Measurements from ENCODE around the gene GRAMD1B.

Gene GRAMD1B

GRCh38 chr11:123392844-123393243, 37.2 kb upstream of the GRAMD1B start:
- Histone ChIP-seq H3K27ac (ENCODE audit: low read depth, low read length) (no peak overlapping the region), H3K27me3 (ENCODE audit: control insufficient read depth, insufficient read depth, low read length) (0 out of 2 replicates have a peak, but pooled peaks cover 3% of the 10 kb centered on the region), H3K4me1 (ENCODE audit: control insufficient read depth, insufficient read depth, low read length) (no peaks in the 10 kb centered on the region), H3K9ac (ENCODE audit: low read depth, low read length) (no peak overlapping the region), H3K36me3 (ENCODE audit: control insufficient read depth, insufficient read depth, low read length) (no peaks in the 10 kb centered on the region), H3K9me3 (ENCODE audit: control insufficient read depth, insufficient read depth, low read length) (no peaks in the 10 kb centered on the region), H3K4me3 (ENCODE audit: low read depth, low read length) (no peak overlapping the region)

- H3K9me3 ChIP-seq (ENCODE audit: control insufficient read depth, insufficient read depth, low read length): no peaks in the 10 kb centered on the region
- no peak overlapping the region for H3K9ac ChIP-seq (ENCODE audit: low read depth, low read length)
- H3K27me3 ChIP-seq (ENCODE audit: control insufficient read depth, insufficient read depth, low read length): 0 out of 2 replicates have a peak, but pooled peaks cover 3% of the 10 kb centered on the region
- no peaks in the 10 kb centered on the region for H3K36me3 ChIP-seq (ENCODE audit: control insufficient read depth, insufficient read depth, low read length)
- no peaks in the 10 kb centered on the region for H3K4me1 ChIP-seq (ENCODE audit: control insufficient read depth, insufficient read depth, low read length)
- no peak overlapping the region for H3K4me3 ChIP-seq (ENCODE audit: low read depth, low read length)
- no peak overlapping the region for H3K27ac ChIP-seq (ENCODE audit: low read depth, low read length)
These were observed 36.6 kb upstream of the GRAMD1B start for GRCh38 chr11:123393312-123393927.

GRCh38 chr11:123404676-123405075, 25.4 kb upstream of the GRAMD1B start:
- H3K9me3 ChIP-seq (ENCODE audit: control insufficient read depth, insufficient read depth, low read length): no peaks in the 10 kb centered on the region
- H3K27me3 ChIP-seq (ENCODE audit: control insufficient read depth, insufficient read depth, low read length): peaks cover 34% of the 10 kb centered on the region
- H3K36me3 ChIP-seq (ENCODE audit: control insufficient read depth, insufficient read depth, low read length): no peaks in the 10 kb centered on the region
- peaks cover 31% of the 10 kb centered on the region for H3K4me1 ChIP-seq (ENCODE audit: control insufficient read depth, insufficient read depth, low read length)
- no peak overlapping the region for H3K27ac ChIP-seq (ENCODE audit: low read depth, low read length)
- H3K4me3 ChIP-seq (ENCODE audit: low read depth, low read length): no peak overlapping the region
- no peak overlapping the region for H3K9ac ChIP-seq (ENCODE audit: low read depth, low read length)

GRCh38 chr11:123405123-123405592, 24.9 kb upstream of the GRAMD1B start:
- H3K9ac ChIP-seq (ENCODE audit: low read depth, low read length): no peak overlapping the region
- H3K27ac ChIP-seq (ENCODE audit: low read depth, low read length): no peak overlapping the region
- no peaks in the 10 kb centered on the region for H3K9me3 ChIP-seq (ENCODE audit: control insufficient read depth, insufficient read depth, low read length)
- no peak overlapping the region for H3K4me3 ChIP-seq (ENCODE audit: low read depth, low read length)
- no peaks in the 10 kb centered on the region for H3K36me3 ChIP-seq (ENCODE audit: control insufficient read depth, insufficient read depth, low read length)
- H3K27me3 ChIP-seq (ENCODE audit: control insufficient read depth, insufficient read depth, low read length): peaks cover 37% of the 10 kb centered on the region
- peaks cover 31% of the 10 kb centered on the region for H3K4me1 ChIP-seq (ENCODE audit: control insufficient read depth, insufficient read depth, low read length)

- Histone ChIP-seq H3K9me3 (ENCODE audit: control insufficient read depth, insufficient read depth, low read length) (no peaks in the 10 kb centered on the region), H3K4me1 (ENCODE audit: control insufficient read depth, insufficient read depth, low read length) (peaks cover 31% of the 10 kb centered on the region), H3K36me3 (ENCODE audit: control insufficient read depth, insufficient read depth, low read length) (no peaks in the 10 kb centered on the region), H3K27ac (ENCODE audit: low read depth, low read length) (peak overlapping the region; percentile 75), H3K9ac (ENCODE audit: low read depth, low read length) (no peak overlapping the region), H3K4me3 (ENCODE audit: low read depth, low read length) (no peak overlapping the region), H3K27me3 (ENCODE audit: control insufficient read depth, insufficient read depth, low read length) (peaks cover 37% of the 10 kb centered on the region)
These were observed 23.5 kb upstream of the GRAMD1B start for GRCh38 chr11:123406441-123407129.

- Histone ChIP-seq H3K9ac (ENCODE audit: low read depth, low read length) (no peak overlapping the region), H3K4me1 (ENCODE audit: control insufficient read depth, insufficient read depth, low read length) (peaks cover 31% of the 10 kb centered on the region), H3K27me3 (ENCODE audit: control insufficient read depth, insufficient read depth, low read length) (peaks cover 37% of the 10 kb centered on the region), H3K27ac (ENCODE audit: low read depth, low read length) (peak overlapping the region; percentile 75), H3K4me3 (ENCODE audit: low read depth, low read length) (no peak overlapping the region), H3K9me3 (ENCODE audit: control insufficient read depth, insufficient read depth, low read length) (no peaks in the 10 kb centered on the region), H3K36me3 (ENCODE audit: control insufficient read depth, insufficient read depth, low read length) (no peaks in the 10 kb centered on the region)
These were observed 22.7 kb upstream of the GRAMD1B start for GRCh38 chr11:123407130-123407995.

GRCh38 chr11:123407996-123408597, 22.0 kb upstream of the GRAMD1B start:
- H3K36me3 ChIP-seq (ENCODE audit: control insufficient read depth, insufficient read depth, low read length): no peaks in the 10 kb centered on the region
- H3K4me3 ChIP-seq (ENCODE audit: low read depth, low read length): no peak overlapping the region
- no peak overlapping the region for H3K9ac ChIP-seq (ENCODE audit: low read depth, low read length)
- no peaks in the 10 kb centered on the region for H3K9me3 ChIP-seq (ENCODE audit: control insufficient read depth, insufficient read depth, low read length)
- peaks cover 31% of the 10 kb centered on the region for H3K4me1 ChIP-seq (ENCODE audit: control insufficient read depth, insufficient read depth, low read length)
- peak overlapping the region; percentile 75 for H3K27ac ChIP-seq (ENCODE audit: low read depth, low read length)
- H3K27me3 ChIP-seq (ENCODE audit: control insufficient read depth, insufficient read depth, low read length): peaks cover 37% of the 10 kb centered on the region

GRCh38 chr11:123408619-123409455, 21.2 kb upstream of the GRAMD1B start:
- Histone ChIP-seq H3K9ac (ENCODE audit: low read depth, low read length) (no peak overlapping the region), H3K36me3 (ENCODE audit: control insufficient read depth, insufficient read depth, low read length) (no peaks in the 10 kb centered on the region), H3K4me3 (ENCODE audit: low read depth, low read length) (no peak overlapping the region), H3K27me3 (ENCODE audit: control insufficient read depth, insufficient read depth, low read length) (peaks cover 35% of the 10 kb centered on the region), H3K9me3 (ENCODE audit: control insufficient read depth, insufficient read depth, low read length) (no peaks in the 10 kb centered on the region), H3K27ac (ENCODE audit: low read depth, low read length) (peak overlapping the region; percentile 75), H3K4me1 (ENCODE audit: control insufficient read depth, insufficient read depth, low read length) (peaks cover 31% of the 10 kb centered on the region)

- Histone ChIP-seq H3K9ac (ENCODE audit: low read depth, low read length) (no peak overlapping the region), H3K27ac (ENCODE audit: low read depth, low read length) (no peak overlapping the region), H3K36me3 (ENCODE audit: control insufficient read depth, insufficient read depth, low read length) (no peaks in the 10 kb centered on the region), H3K4me1 (ENCODE audit: control insufficient read depth, insufficient read depth, low read length) (peaks cover 31% of the 10 kb centered on the region), H3K27me3 (ENCODE audit: control insufficient read depth, insufficient read depth, low read length) (peaks cover 27% of the 10 kb centered on the region), H3K9me3 (ENCODE audit: control insufficient read depth, insufficient read depth, low read length) (no peaks in the 10 kb centered on the region), H3K4me3 (ENCODE audit: low read depth, low read length) (no peak overlapping the region)
These were observed 20.4 kb upstream of the GRAMD1B start for GRCh38 chr11:123409456-123410217.

Data from HUES48 (cell line).